H1 (cell line): ENCODE measurements around the gene FBXL16. TPM values are rescaled to one million over a fixed set of nuclear protein-coding genes. Genes with fewer than 3 reads are reported as not detected.
A peak's percentile ranks its signal among the peaks of the same experiment; 100 is the strongest.

Experiments used
- BACH1 ChIP-seq: IDR thresholded peaks from 2 replicates; pipeline ENCODE4 v1.6.1; 2012; ENCODE audit warnings: low read length, improper control_type of control experiment
- CHD1 ChIP-seq: IDR thresholded peaks from 2 replicates; pipeline ENCODE4 v1.6.1; 2012; ENCODE audit warnings: low read depth, low read length, improper control_type of control experiment
- CTBP2 ChIP-seq: IDR thresholded peaks from 2 replicates; pipeline ENCODE4 v1.7.0; 2011; ENCODE audit warnings: borderline replicate concordance, mild to moderate bottlenecking, moderate library complexity, mixed read lengths, low read length; ENCODE audit not compliant: insufficient read depth, insufficient read length
- EGR1 ChIP-seq: IDR thresholded peaks from 2 replicates; pipeline ENCODE4 v1.6.1; 2011; ENCODE audit warnings: low read depth, low read length, borderline replicate concordance
- GABPA ChIP-seq: IDR thresholded peaks from 2 replicates; pipeline ENCODE4 v1.6.1; 2011; ENCODE audit warnings: mild to moderate bottlenecking, low read length, moderate library complexity, borderline replicate concordance; ENCODE audit not compliant: insufficient read depth
- GTF2F1 ChIP-seq: IDR thresholded peaks from 2 replicates; pipeline ENCODE4 v1.6.1; 2012; ENCODE audit warnings: low read depth, low read length, improper control_type of control experiment, borderline replicate concordance
- HDAC2 ChIP-seq, 2 experiments: fragments of 300-600 bp in 1 of 2; sonication (generic) in 1 of 2; IDR thresholded peaks; 2 replicates each; pipeline ENCODE4 v1.6.1; 2011 to 2012; ENCODE audit warnings: low read depth in 2 of 2, low read length in 2 of 2, mild to moderate bottlenecking in 2 of 2, moderate library complexity in 2 of 2, borderline replicate concordance in 1 of 2, inconsistent platforms in 1 of 2
- JUND ChIP-seq: IDR thresholded peaks from 2 replicates; pipeline ENCODE4 v1.6.1; 2011; ENCODE audit warnings: mild to moderate bottlenecking, improper control_type of control experiment, low read length
- KDM1A ChIP-seq: fragments of 200-600, 300-600 bp; sonication (generic); IDR thresholded peaks from 2 replicates; pipeline ENCODE4 v1.7.1; 2016; ENCODE audit warnings: mild to moderate bottlenecking, low read length, borderline replicate concordance
- MAFK ChIP-seq: IDR thresholded peaks from 2 replicates; pipeline ENCODE4 v1.6.1; 2012; ENCODE audit warnings: low read depth, mild to moderate bottlenecking, improper control_type of control experiment, low read length
- PHF8 ChIP-seq: fragments of 200-600 bp; sonication (generic); conservative IDR thresholded peaks from 2 replicates; pipeline ENCODE4 v1.7.1; 2012; ENCODE audit warnings: low read depth, mild to moderate bottlenecking, inconsistent platforms, low read length, moderate library complexity
- POLR2A ChIP-seq, 2 experiments: IDR thresholded peaks; 1 replicate in 1 of 2; 2 replicates in 1 of 2; pipeline ENCODE4 v1.6.1; 2011; ENCODE audit warnings: low read depth in 2 of 2, low read length in 2 of 2, mild to moderate bottlenecking in 2 of 2; ENCODE audit errors: control extremely low read depth in 1 of 2
- RNF2 ChIP-seq: fragments of 200-900, 300-1000 bp; sonication (generic); IDR thresholded peaks from 2 replicates; pipeline ENCODE4 v1.7.1; 2016; ENCODE audit warnings: borderline replicate concordance, low read depth, mild to moderate bottlenecking, antibody characterized with exemption, low read length; ENCODE audit not compliant: poor library complexity, severe bottlenecking; ENCODE audit errors: missing control alignments
- SIN3A ChIP-seq, 2 experiments: IDR thresholded peaks in 1 of 2; conservative IDR thresholded peaks in 1 of 2; 2 replicates each; pipeline ENCODE4 v1.6.1; 2011 to 2012; ENCODE audit warnings: low read length in 2 of 2, improper control_type of control experiment in 1 of 2, low read depth in 1 of 2, mild to moderate bottlenecking in 1 of 2
- SP4 ChIP-seq: IDR thresholded peaks from 2 replicates; pipeline ENCODE4 v1.6.1; 2012; ENCODE audit warnings: low read length, inconsistent platforms
- TAF7 ChIP-seq: optimal IDR thresholded peaks from 2 replicates; pipeline ENCODE3; 2011; ENCODE audit warnings: low read depth, mild to moderate bottlenecking, inconsistent platforms, low read length, moderate library complexity, borderline replicate concordance
- TEAD4 ChIP-seq: IDR thresholded peaks from 2 replicates; pipeline ENCODE4 v1.6.1; 2012; ENCODE audit warnings: low read depth, low read length, inconsistent platforms, mixed read lengths
- YY1 ChIP-seq: IDR thresholded peaks from 2 replicates; pipeline ENCODE4 v1.6.1; 2011; ENCODE audit warnings: low read depth, mild to moderate bottlenecking, low read length
- ZNF274 ChIP-seq: IDR thresholded peaks from 2 replicates; pipeline ENCODE4 v1.7.0; 2012; ENCODE audit warnings: low read length, borderline replicate concordance; ENCODE audit errors: extremely low read depth
- polyA plus RNA-seq, 7 experiments: library from polyadenylated mRNA; depleted of rRNA in 3 of 7; stranded (reverse) in 5 of 7; unstranded in 2 of 7; fragments of >200 nt in 5 of 7; fragments of 200-250 nt in 2 of 7; gene quantifications; 1 replicate in 5 of 7; 2 replicates in 1 of 7; 4 replicates in 1 of 7; pipeline versions ENCODE4 v1.2.1 to v1.2.3, GENCODE V29; 2011 to 2013; ENCODE audit warnings: missing spikeins in 2 of 7, mixed read lengths in 2 of 7
- total RNA-seq: library from RNA; stranded (reverse); fragmentation: NEBNext Ultra II Directional; extraction: Animal tissue kit (Norgen Biotek cat#: 25700); gene quantifications from 2 replicates; pipeline ENCODE4 v1.2.1, GENCODE V29; 2021
- TF ChIP-seq, protein P1 (sequence below): IDR thresholded peaks from 2 replicates; pipeline ENCODE4 v1.6.1; 2011; ENCODE audit warnings: low read depth, mild to moderate bottlenecking, low read length; ENCODE audit not compliant: insufficient read depth
- TF ChIP-seq, protein P2 (sequence below): IDR thresholded peaks from 2 replicates; pipeline ENCODE4 v1.6.1; 2011; ENCODE audit warnings: low read length, improper control_type of control experiment

Gene FBXL16
- total and polyA plus RNA-seq, 2 of the 8 experiments (the other 6 are each of a cell fraction or from before 2014, with no cell fraction given): 12.5 to 12.8 TPM

DNA sequence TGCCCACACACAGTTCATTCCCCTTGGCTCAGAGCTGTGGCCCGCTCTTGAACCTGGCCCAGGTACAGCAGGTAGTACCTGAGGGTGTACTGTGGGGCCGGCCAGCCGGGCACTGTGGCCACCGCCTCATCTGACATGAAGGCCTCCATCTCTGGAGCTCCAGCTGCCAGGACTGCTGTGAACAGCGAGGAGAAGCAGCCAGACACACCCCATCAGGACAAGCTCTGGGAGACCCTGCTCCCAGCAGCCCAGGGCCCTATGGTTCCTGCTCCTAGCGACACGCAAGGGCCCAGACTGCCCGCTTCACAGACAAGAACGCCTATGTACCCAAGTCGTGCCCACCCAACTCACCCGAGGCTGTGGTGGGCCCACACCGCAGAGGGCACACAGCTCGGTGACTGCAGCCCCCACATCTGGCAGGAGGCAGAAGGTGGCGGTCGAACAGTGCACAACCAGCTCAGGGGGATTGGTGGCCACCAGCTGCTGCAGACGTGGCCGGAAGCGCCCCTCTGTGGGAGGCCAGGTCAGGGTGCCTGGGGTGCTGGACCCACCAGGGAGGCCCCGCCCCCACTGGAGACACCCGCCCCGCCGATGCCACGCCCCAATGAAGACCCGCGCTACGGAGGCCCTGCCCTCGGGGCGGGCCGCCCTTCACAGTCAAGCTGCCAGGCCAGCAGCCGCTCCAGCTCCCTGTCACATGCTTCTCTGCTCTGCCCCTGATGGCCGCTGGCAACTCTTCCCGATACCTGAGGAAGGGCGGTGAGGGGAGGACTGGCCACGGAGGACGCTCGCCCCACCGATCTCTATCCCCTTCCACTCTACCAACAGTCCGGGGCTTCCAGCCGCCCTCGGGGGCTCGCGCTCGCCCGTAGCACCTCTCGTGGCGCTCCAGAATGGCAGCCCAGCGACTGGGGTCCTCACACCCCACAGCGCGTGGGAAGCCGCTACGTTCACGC lies 26.5 kb downstream of the FBXL16 start (continued):
- no peak for TF ChIP-seq PHF8
- TF ChIP-seq SIN3A (conservative IDR thresholded peaks at IDR 0.05 in 1 of 2, IDR thresholded peaks at IDR 0.05 in 1 of 2; ENCODE audit: low read depth in 1 of 2, low read length in 2 of 2): no peak
- TF ChIP-seq BACH1: peak; percentile 79
- TF ChIP-seq HDAC2 (IDR thresholded peaks at IDR 0.05; ENCODE audit: borderline replicate concordance in 1 of 2, low read depth in 2 of 2, low read length in 2 of 2): peak in 1 of 2 experiments; percentile 43; a peak in 1 of 4 replicates
- TF ChIP-seq TAF7: no peak
- no peak for TF ChIP-seq ZNF274
- TF ChIP-seq GABPA: 0 out of 2 replicates have a peak, but pooled peaks have one; percentile 30
- no peak for TF ChIP-seq GTF2F1
- TF ChIP-seq POLR2A (IDR thresholded peaks at IDR 0.05; ENCODE audit: control extremely low read depth in 1 of 2, low read depth in 2 of 2, low read length in 2 of 2): no peak
- TF ChIP-seq TEAD4: no peak
- TF ChIP-seq, protein P1, sequence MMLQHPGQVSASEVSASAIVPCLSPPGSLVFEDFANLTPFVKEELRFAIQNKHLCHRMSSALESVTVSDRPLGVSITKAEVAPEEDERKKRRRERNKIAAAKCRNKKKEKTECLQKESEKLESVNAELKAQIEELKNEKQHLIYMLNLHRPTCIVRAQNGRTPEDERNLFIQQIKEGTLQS: no peak
- TF ChIP-seq KDM1A: no peak
- no peak for TF ChIP-seq CHD1
- no peak for TF ChIP-seq RNF2
- no peak for TF ChIP-seq JUND
- no peak for TF ChIP-seq MAFK
- TF ChIP-seq EGR1: no peak
- TF ChIP-seq, protein P2, sequence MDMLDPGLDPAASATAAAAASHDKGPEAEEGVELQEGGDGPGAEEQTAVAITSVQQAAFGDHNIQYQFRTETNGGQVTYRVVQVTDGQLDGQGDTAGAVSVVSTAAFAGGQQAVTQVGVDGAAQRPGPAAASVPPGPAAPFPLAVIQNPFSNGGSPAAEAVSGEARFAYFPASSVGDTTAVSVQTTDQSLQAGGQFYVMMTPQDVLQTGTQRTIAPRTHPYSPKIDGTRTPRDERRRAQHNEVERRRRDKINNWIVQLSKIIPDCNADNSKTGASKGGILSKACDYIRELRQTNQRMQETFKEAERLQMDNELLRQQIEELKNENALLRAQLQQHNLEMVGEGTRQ: no peak
- no peak for TF ChIP-seq CTBP2
- TF ChIP-seq SP4: no peak; the same call in 1 of the 2 replicates
- 0 out of 2 replicates have a peak, but pooled peaks have one; percentile 17 for TF ChIP-seq YY1
